ENCODE measurements around the gene NEGR1.

The NEGR1 gene

DNA sequence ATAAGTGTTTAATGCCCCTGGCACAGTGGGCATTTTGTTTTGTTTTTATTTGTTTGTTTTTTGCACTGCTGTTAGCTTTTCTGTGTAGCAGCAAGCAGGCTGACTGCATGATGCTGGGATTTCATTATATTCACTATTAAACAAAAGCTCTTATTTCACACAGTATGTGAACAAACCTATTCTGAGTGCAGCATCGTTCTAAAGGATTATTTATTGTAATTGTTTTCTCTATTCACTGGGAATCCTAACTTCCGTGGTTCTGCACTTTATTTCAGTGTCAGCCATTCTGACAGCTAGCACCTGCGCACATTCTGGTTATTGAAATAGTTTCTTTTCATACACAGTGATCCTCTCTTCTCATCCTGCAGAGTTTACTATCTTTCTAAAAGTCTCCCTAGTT lies 595.0 kb downstream of the NEGR1 start:
- H3K4me3 ChIP-seq (ENCODE audit: low read length in 2 of 2), result no peak overlapping the region

DNA sequence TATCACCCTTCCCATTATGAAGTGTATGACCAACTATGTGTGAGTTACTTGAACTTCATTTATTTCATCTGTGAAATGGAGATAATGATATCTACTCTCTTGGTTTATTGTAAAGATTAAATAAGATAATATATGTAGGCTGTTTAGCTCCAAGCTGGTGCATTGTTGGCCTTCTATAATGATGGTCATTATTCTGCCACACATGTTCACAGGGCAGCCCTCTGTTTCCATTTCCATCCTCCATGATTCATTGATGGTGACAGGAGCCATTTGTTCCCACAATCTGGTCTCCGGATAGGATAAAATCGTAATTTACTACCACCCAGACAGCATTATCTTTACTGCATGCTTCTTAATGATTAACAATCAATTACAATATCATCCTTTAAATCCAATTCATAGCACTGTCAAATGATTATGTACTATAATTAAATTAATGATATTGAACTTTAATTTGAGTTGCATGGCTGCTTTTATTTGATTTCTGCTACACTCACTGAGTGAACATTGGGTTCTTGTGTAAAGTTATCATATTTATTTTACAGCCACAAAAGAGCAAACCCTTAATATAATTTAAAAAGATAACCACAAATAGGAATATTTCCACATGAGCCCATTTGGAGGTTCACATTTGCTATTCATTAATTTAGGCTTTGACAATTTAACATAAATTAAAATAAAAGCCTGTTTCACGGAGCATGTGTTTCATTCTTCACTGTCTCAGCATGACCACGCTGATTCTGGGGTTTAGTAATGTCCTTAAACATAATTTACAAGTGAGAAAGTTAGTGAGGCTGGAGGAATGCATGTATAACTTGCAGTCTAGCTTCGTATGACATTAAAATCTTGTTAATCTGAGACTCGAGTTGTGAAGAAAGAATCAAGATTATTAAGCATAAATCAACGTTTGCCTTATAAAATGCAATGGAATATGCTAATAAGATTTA lies 605.1 kb downstream of the NEGR1 start:
- no peak overlapping the region for H3K9ac ChIP-seq (ENCODE audit: low read length in 2 of 2)
- H3K36me3 ChIP-seq (ENCODE audit: control insufficient read depth in 2 of 2, insufficient read depth in 2 of 2, low read length in 2 of 2), result no peaks in the 10 kb centered on the region
- no peaks in the 10 kb centered on the region for H3K9me3 ChIP-seq (ENCODE audit: control insufficient read depth in 2 of 2, low read length in 2 of 2)
- no peak overlapping the region for H3K27ac ChIP-seq (ENCODE audit: low read length)
- no peak overlapping the region for H3K4me3 ChIP-seq (ENCODE audit: low read length in 2 of 2)
- no peaks in the 10 kb centered on the region for H3K27me3 ChIP-seq (ENCODE audit: control insufficient read depth in 1 of 2, insufficient read depth in 2 of 2, low read length in 2 of 2)
- no peaks in the 10 kb centered on the region for H3K4me1 ChIP-seq (ENCODE audit: control insufficient read depth, insufficient read depth, low read length)

More for the DNA sequence above, 595.0 kb downstream of the NEGR1 start:
- no peaks in the 10 kb centered on the region for H3K36me3 ChIP-seq (ENCODE audit: control insufficient read depth in 2 of 2, insufficient read depth in 2 of 2, low read length in 2 of 2)
- no peak overlapping the region for H3K27ac ChIP-seq (ENCODE audit: low read length)
- no peaks in the 10 kb centered on the region for H3K27me3 ChIP-seq (ENCODE audit: control insufficient read depth in 1 of 2, insufficient read depth in 2 of 2, low read length in 2 of 2)
- no peaks in the 10 kb centered on the region for H3K4me1 ChIP-seq (ENCODE audit: control insufficient read depth, insufficient read depth, low read length)
- no peak overlapping the region for H3K9ac ChIP-seq (ENCODE audit: low read length in 2 of 2)
- no peaks in the 10 kb centered on the region for H3K9me3 ChIP-seq (ENCODE audit: control insufficient read depth in 2 of 2, low read length in 2 of 2)

DNA sequence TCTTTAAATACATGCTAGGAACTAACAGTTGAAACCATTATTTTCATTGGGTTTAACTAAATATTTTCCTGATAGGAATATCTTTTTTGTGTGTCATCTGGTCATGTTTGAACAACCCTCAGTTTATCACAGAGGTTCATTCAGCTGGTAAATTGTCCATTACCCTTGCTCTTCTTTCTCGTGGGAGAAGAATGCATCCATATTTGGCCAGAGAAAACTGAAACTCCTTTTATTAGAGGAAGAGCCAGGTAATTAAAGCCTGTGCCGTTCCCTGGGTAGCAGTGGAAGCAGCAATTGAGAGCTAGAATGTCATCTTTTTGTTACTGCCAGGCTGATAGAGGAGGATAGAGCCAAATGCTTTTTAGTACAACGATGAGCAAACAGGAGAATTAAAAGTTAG lies 614.3 kb downstream of the NEGR1 start:
- no peaks in the 10 kb centered on the region for H3K4me1 ChIP-seq (ENCODE audit: control insufficient read depth, insufficient read depth, low read length)
- H3K36me3 ChIP-seq (ENCODE audit: control insufficient read depth in 2 of 2, insufficient read depth in 2 of 2, low read length in 2 of 2), result no peaks in the 10 kb centered on the region
- H3K27ac ChIP-seq (ENCODE audit: low read length), result no peak overlapping the region
- no peak overlapping the region for H3K9ac ChIP-seq (ENCODE audit: low read length in 2 of 2)
- no peak overlapping the region for H3K4me3 ChIP-seq (ENCODE audit: low read length in 2 of 2)
- no peaks in the 10 kb centered on the region for H3K27me3 ChIP-seq (ENCODE audit: control insufficient read depth in 1 of 2, insufficient read depth in 2 of 2, low read length in 2 of 2)
- no peaks in the 10 kb centered on the region for H3K9me3 ChIP-seq (ENCODE audit: control insufficient read depth in 2 of 2, low read length in 2 of 2)

DNA sequence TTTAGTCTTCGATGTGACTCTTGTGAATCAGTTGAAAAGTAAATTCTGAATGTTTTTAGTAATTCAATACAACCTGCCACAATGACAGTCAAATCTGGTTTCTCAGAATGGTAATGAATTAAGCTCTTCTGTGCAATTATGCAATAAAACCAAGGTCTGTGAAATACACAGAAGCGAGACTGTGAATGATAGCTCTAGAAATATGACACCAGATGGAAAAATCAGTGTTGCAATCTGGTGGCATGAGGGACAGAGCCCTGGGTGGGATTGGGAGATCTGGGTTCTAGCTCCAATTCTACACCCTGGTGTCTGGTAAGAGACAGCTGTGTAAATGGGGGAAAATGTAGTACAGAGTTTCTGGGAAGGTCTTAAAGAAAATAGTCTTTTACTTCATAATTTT lies 615.1 kb downstream of the NEGR1 start:
- Histone ChIP-seq H3K27me3 (ENCODE audit: control insufficient read depth in 1 of 2, insufficient read depth in 2 of 2, low read length in 2 of 2) (no peaks in the 10 kb centered on the region), H3K4me3 (ENCODE audit: low read length in 2 of 2) (no peak overlapping the region), H3K4me1 (ENCODE audit: control insufficient read depth, insufficient read depth, low read length) (no peaks in the 10 kb centered on the region), H3K9me3 (ENCODE audit: control insufficient read depth in 2 of 2, low read length in 2 of 2) (no peaks in the 10 kb centered on the region), H3K27ac (ENCODE audit: low read length) (no peak overlapping the region), H3K36me3 (ENCODE audit: control insufficient read depth in 2 of 2, insufficient read depth in 2 of 2, low read length in 2 of 2) (no peaks in the 10 kb centered on the region), H3K9ac (ENCODE audit: low read length in 2 of 2) (no peak overlapping the region)

DNA sequence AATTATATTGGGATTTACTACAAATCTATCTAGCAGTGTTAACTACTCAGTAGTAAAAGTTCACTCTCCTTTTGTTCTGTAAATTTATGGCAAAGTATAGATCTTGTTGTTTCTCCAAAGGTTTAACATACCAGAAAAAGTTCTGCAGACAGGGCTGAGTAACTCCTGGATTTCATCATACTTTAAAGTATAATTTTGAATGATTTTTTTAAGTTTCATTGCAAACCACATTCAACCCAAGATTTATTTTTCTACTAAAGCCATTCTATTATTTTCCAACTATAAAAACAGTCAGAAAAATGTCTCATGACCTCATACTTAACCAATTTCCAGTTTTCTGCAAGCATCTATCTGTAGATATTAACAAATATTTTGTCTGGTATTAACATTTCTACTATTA lies 615.7 kb downstream of the NEGR1 start:
- Histone ChIP-seq H3K4me3 (ENCODE audit: low read length in 2 of 2) (no peak overlapping the region), H3K27me3 (ENCODE audit: control insufficient read depth in 1 of 2, insufficient read depth in 2 of 2, low read length in 2 of 2) (no peaks in the 10 kb centered on the region), H3K27ac (ENCODE audit: low read length) (no peak overlapping the region), H3K4me1 (ENCODE audit: control insufficient read depth, insufficient read depth, low read length) (no peaks in the 10 kb centered on the region), H3K36me3 (ENCODE audit: control insufficient read depth in 2 of 2, insufficient read depth in 2 of 2, low read length in 2 of 2) (no peaks in the 10 kb centered on the region), H3K9me3 (ENCODE audit: control insufficient read depth in 2 of 2, low read length in 2 of 2) (no peaks in the 10 kb centered on the region), H3K9ac (ENCODE audit: low read length in 2 of 2) (no peak overlapping the region)

DNA sequence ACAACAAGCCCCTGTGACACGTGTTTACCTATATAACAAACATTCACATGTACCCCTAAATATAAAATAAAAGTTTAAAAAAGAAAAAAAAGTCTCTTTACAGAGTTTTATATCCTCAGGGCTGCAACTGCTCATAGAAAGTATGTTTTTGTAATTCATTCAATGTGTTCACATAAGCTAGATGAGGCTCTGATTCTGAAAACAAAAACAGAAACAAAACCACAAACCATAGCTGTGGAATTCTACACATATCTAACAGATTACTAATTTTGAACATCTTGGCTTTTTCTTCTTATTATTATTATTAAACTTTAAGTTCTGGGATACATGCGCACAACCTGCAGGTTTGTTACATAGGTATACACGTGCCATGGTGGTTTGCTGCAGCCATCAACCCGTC lies 621.9 kb downstream of the NEGR1 start:
- H3K27me3 ChIP-seq (ENCODE audit: control insufficient read depth in 1 of 2, insufficient read depth in 2 of 2, low read length in 2 of 2), result no peaks in the 10 kb centered on the region
- no peaks in the 10 kb centered on the region for H3K36me3 ChIP-seq (ENCODE audit: control insufficient read depth in 2 of 2, insufficient read depth in 2 of 2, low read length in 2 of 2)
- no peak overlapping the region for H3K4me3 ChIP-seq (ENCODE audit: low read length in 2 of 2)
- H3K4me1 ChIP-seq (ENCODE audit: control insufficient read depth, insufficient read depth, low read length), result no peaks in the 10 kb centered on the region
- no peaks in the 10 kb centered on the region for H3K9me3 ChIP-seq (ENCODE audit: control insufficient read depth in 2 of 2, low read length in 2 of 2)
- H3K27ac ChIP-seq (ENCODE audit: low read length), result no peak overlapping the region
- no peak overlapping the region for H3K9ac ChIP-seq (ENCODE audit: low read length in 2 of 2)

DNA sequence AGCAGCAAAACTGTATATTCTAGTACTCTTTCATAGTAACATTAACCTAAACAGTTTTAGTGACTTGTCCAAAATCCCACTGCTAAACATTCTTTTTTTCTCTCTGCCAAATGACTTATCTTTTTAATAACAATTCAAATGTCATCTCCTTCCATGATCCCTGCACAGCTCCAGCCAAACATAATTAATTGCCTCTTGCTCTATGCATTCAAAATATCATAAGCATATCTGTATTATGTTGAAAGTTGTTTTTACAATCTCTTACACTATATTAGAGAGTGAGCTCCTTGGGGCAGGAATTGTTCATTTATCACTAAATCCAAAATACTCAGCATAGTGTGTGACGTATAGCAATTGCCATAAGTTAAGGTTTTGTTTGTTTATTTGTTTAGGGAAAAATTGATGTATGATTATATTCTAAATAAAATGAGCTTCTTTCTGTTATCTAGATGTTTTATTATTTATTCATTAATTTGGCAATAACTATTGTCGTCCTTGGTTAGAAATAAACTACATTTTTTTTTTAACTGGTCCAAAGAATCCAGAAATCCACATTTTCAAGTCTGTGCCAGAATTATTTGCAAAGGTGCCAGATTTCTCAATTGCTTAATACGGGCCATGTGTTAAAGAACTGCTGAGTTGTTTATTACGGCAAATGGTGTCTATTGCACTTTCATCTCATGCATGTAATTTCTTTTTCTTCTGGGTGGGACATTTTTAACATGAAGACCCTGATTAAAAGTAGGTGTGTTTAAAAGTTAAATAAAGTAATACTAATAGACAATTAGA lies 624.3 kb downstream of the NEGR1 start:
- Histone ChIP-seq H3K27me3 (ENCODE audit: control insufficient read depth in 1 of 2, insufficient read depth in 2 of 2, low read length in 2 of 2) (no peaks in the 10 kb centered on the region), H3K4me1 (ENCODE audit: control insufficient read depth, insufficient read depth, low read length) (no peaks in the 10 kb centered on the region), H3K9me3 (ENCODE audit: control insufficient read depth in 2 of 2, low read length in 2 of 2) (no peaks in the 10 kb centered on the region), H3K4me3 (ENCODE audit: low read length in 2 of 2) (no peak overlapping the region), H3K9ac (ENCODE audit: low read length in 2 of 2) (no peak overlapping the region), H3K27ac (ENCODE audit: low read length) (no peak overlapping the region), H3K36me3 (ENCODE audit: control insufficient read depth in 2 of 2, insufficient read depth in 2 of 2, low read length in 2 of 2) (no peaks in the 10 kb centered on the region)

DNA sequence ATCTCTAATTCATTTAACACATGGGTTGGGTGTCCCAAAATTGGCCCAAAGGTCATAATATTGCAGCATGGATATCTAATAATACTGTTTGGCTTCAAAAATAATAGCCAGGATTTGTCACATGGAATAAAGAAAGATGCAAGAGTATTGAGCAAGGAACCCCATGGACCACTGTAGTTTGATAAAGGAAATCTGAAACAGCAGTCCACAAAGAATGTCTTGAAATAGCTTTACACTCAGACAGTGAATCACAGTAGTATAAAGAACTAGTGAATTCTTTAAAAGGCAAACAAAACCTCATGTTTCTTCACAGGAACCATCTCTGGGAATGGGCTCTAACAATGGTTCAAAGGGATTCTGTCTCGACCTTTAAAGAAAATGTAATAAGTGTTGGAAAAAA lies 625.4 kb downstream of the NEGR1 start:
- no peak overlapping the region for H3K27ac ChIP-seq (ENCODE audit: low read length)

DNA sequence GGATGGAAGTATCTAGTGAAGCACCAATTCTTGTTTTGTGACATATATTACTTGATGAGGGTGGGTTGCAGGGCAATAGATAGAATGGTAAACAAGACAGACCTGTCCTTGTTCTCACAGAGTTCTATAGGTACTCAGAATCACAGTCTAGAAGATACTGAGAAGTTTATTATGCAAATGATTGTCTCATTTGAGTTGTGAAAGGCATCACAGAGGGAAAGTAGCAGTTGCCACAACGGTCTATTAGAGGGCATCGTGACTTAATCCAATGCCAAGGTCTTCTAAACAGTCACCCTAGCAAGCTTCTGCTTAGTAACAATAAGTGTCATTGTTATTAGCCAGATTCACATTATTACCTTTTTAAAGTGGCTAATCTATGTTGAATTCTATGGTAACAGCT lies 626.7 kb downstream of the NEGR1 start:
- Histone ChIP-seq H3K4me1 (ENCODE audit: control insufficient read depth, insufficient read depth, low read length) (no peaks in the 10 kb centered on the region), H3K9ac (ENCODE audit: low read length in 2 of 2) (no peak overlapping the region), H3K4me3 (ENCODE audit: low read length in 2 of 2) (no peak overlapping the region), H3K36me3 (ENCODE audit: control insufficient read depth in 2 of 2, insufficient read depth in 2 of 2, low read length in 2 of 2) (no peaks in the 10 kb centered on the region), H3K9me3 (ENCODE audit: control insufficient read depth in 2 of 2, low read length in 2 of 2) (no peaks in the 10 kb centered on the region), H3K27ac (ENCODE audit: low read length) (no peak overlapping the region), H3K27me3 (ENCODE audit: control insufficient read depth in 1 of 2, insufficient read depth in 2 of 2, low read length in 2 of 2) (no peaks in the 10 kb centered on the region)

More for the DNA sequence above, 625.4 kb downstream of the NEGR1 start:
- Histone ChIP-seq H3K9ac (ENCODE audit: low read length in 2 of 2) (no peak overlapping the region), H3K9me3 (ENCODE audit: control insufficient read depth in 2 of 2, low read length in 2 of 2) (no peaks in the 10 kb centered on the region), H3K27me3 (ENCODE audit: control insufficient read depth in 1 of 2, insufficient read depth in 2 of 2, low read length in 2 of 2) (no peaks in the 10 kb centered on the region), H3K4me1 (ENCODE audit: control insufficient read depth, insufficient read depth, low read length) (no peaks in the 10 kb centered on the region), H3K4me3 (ENCODE audit: low read length in 2 of 2) (no peak overlapping the region), H3K36me3 (ENCODE audit: control insufficient read depth in 2 of 2, insufficient read depth in 2 of 2, low read length in 2 of 2) (no peaks in the 10 kb centered on the region)

DNA sequence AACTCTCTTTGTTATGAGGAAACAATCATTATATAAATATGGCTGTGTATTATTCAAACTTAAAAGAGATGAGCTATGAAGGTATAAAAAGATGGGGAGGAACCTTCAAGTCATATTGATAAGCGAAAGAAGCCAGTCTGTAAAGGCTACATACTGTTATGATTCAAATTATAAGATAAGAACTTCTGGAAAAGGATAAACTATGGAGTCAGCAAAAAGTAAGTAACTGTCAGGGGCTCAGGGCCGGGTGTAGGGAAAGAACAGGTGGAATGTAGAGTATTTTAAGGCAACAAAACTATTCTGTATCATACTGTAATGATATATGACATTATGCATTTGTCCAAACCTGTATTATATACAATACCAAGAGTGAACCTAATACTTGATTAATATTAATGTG lies 628.4 kb downstream of the NEGR1 start:
- Histone ChIP-seq H3K9me3 (ENCODE audit: control insufficient read depth in 2 of 2, low read length in 2 of 2) (no peaks in the 10 kb centered on the region), H3K36me3 (ENCODE audit: control insufficient read depth in 2 of 2, insufficient read depth in 2 of 2, low read length in 2 of 2) (no peaks in the 10 kb centered on the region), H3K4me1 (ENCODE audit: control insufficient read depth, insufficient read depth, low read length) (no peaks in the 10 kb centered on the region), H3K4me3 (ENCODE audit: low read length in 2 of 2) (no peak overlapping the region), H3K9ac (ENCODE audit: low read length in 2 of 2) (no peak overlapping the region), H3K27me3 (ENCODE audit: control insufficient read depth in 1 of 2, insufficient read depth in 2 of 2, low read length in 2 of 2) (no peaks in the 10 kb centered on the region), H3K27ac (ENCODE audit: low read length) (no peak overlapping the region)

DNA sequence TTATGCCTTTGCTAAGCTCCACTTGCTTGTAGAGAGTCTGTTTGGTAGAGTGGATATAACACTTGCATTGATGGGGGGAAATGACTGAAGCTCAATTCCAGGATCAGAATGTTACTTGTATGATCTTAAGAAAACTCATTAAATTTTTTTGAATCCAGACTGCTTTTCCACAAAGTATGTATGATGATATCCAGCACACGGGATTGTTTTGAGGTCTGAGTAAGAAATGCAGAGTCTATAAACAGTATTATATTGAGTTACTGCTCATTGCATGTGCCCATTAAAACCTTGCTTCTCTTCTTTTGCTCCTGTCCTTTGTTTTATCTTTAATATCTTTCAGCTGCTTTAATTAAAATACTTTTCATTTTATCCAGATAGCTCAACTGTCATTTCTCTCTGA lies 631.1 kb downstream of the NEGR1 start:
- Histone ChIP-seq H3K27me3 (ENCODE audit: control insufficient read depth in 1 of 2, insufficient read depth in 2 of 2, low read length in 2 of 2) (no peaks in the 10 kb centered on the region), H3K27ac (ENCODE audit: low read length) (no peak overlapping the region), H3K4me1 (ENCODE audit: control insufficient read depth, insufficient read depth, low read length) (no peaks in the 10 kb centered on the region), H3K9ac (ENCODE audit: low read length in 2 of 2) (no peak overlapping the region), H3K4me3 (ENCODE audit: low read length in 2 of 2) (no peak overlapping the region), H3K36me3 (ENCODE audit: control insufficient read depth in 2 of 2, insufficient read depth in 2 of 2, low read length in 2 of 2) (no peaks in the 10 kb centered on the region), H3K9me3 (ENCODE audit: control insufficient read depth in 2 of 2, low read length in 2 of 2) (no peaks in the 10 kb centered on the region)

All from stomach smooth muscle (tissue), 2 donors.